ENCODE data around the gene FAM241B. TPM values are rescaled to one million over a fixed set of nuclear protein-coding genes. Genes with fewer than 3 reads are reported as not detected.

Gene FAM241B
- total RNA-seq: not detected in 2 replicates

GRCh38 chr10:69629897-69630650 is at the start of gene FAM241B:
Gene FAM241B (plus strand): TSS chr10:69630247. CDS start chr10:69631744, 1,497 bp downstream.

Other genes starting within 250 kb of the FAM241B start
- not detected in 2 replicates for gene TACR2, start 213.3 kb upstream of the FAM241B start, total RNA-seq
- 13.5 and 17.1 TPM in 2 replicates for gene TSPAN15, start 178.8 kb upstream of the FAM241B start, total RNA-seq
- not detected in 2 replicates for gene NEUROG3, start 56.8 kb upstream of the FAM241B start, total RNA-seq
- 4.6 and 34.2 TPM in 2 replicates for gene COL13A1, start 171.7 kb downstream of the FAM241B start, total RNA-seq

All from placental pericyte (primary cell).